Hepatocyte (in vitro differentiated cells): Measurements from ENCODE around the gene CXorf58.

Source experiments
- EZH2 ChIP-seq: fragments of 200-600 bp; sonication (generic); IDR thresholded peaks from 2 replicates; pipeline ENCODE4 v1.6.1; 2016; ENCODE audit warnings: antibody characterized with exemption, mild to moderate bottlenecking, borderline replicate concordance
- EZH2phosphoT487 ChIP-seq: fragments of 200-600 bp; sonication (generic); IDR thresholded peaks from one replicate; pipeline ENCODE4 v1.6.1; 2018; ENCODE audit warnings: antibody characterized with exemption, mild to moderate bottlenecking, low read depth, moderate library complexity; ENCODE audit not compliant: unreplicated experiment, severe bottlenecking
- TF ChIP-seq, protein P1 (sequence below): fragments of 200-600 bp; sonication (generic); IDR thresholded peaks from 2 replicates; pipeline ENCODE4 v1.5.1; 2016; ENCODE audit warnings: antibody characterized with exemption, mild to moderate bottlenecking; ENCODE audit not compliant: poor library complexity

GRCh38 chrX:23936180-23936579 is 28.4 kb downstream of the CXorf58 start:
- TF ChIP-seq, protein P1, sequence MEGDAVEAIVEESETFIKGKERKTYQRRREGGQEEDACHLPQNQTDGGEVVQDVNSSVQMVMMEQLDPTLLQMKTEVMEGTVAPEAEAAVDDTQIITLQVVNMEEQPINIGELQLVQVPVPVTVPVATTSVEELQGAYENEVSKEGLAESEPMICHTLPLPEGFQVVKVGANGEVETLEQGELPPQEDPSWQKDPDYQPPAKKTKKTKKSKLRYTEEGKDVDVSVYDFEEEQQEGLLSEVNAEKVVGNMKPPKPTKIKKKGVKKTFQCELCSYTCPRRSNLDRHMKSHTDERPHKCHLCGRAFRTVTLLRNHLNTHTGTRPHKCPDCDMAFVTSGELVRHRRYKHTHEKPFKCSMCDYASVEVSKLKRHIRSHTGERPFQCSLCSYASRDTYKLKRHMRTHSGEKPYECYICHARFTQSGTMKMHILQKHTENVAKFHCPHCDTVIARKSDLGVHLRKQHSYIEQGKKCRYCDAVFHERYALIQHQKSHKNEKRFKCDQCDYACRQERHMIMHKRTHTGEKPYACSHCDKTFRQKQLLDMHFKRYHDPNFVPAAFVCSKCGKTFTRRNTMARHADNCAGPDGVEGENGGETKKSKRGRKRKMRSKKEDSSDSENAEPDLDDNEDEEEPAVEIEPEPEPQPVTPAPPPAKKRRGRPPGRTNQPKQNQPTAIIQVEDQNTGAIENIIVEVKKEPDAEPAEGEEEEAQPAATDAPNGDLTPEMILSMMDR, result no peak
- TF ChIP-seq EZH2, result no peak
- TF ChIP-seq EZH2phosphoT487, result no peak
